CD4-positive, alpha-beta memory T cell (primary cell): Measurements from ENCODE around the gene GPN1. TPM values are rescaled to one million over a fixed set of nuclear protein-coding genes. Genes with fewer than 3 reads are reported as not detected.

Experiments used
- CTCF ChIA-PET: fragments of 350-600 bp; sonication (Branson Sonifier 250); formaldehyde crosslinking; loops from one replicate; lab custom pipeline; 2021; ENCODE audit warnings: inconsistent platforms; ENCODE audit not compliant: partially characterized antibody; lab: Charles Lee
- POLR2A ChIA-PET: fragments of 350-600 bp; sonication (Branson Sonifier 250); formaldehyde crosslinking; loops from one replicate; lab custom pipeline; 2021; ENCODE audit not compliant: partially characterized antibody; lab: Charles Lee
- DNase-seq, 5 donors: peaks; one replicate each; pipeline versions ENCODE4 v3.0.0 to v3.0.0-alpha.2; 2020 to 2022; ENCODE audit warnings: mixed read lengths in 1 of 5
- H3K27ac ChIP-seq: one replicate; pipeline ENCODE4 v1.7.0; 2013; ENCODE audit warnings: low read depth, low read length
- H3K27me3 ChIP-seq: 2 replicates; pipeline ENCODE4 v1.7.0; 2013; ENCODE audit warnings: mild to moderate bottlenecking, low read length, moderate library complexity; ENCODE audit not compliant: insufficient read depth
- H3K36me3 ChIP-seq: 2 replicates; pipeline ENCODE4 v1.7.0; 2013; ENCODE audit warnings: mild to moderate bottlenecking, low read length, moderate library complexity; ENCODE audit not compliant: insufficient read depth
- H3K4me1 ChIP-seq: 2 replicates; pipeline ENCODE4 v1.7.0; 2013; ENCODE audit warnings: mild to moderate bottlenecking, low read length, moderate library complexity; ENCODE audit not compliant: insufficient read depth
- H3K4me3 ChIP-seq, 2 donors: one replicate each; pipeline ENCODE4 v1.7.0; 2013; ENCODE audit warnings: low read length in 2 of 2, mild to moderate bottlenecking in 1 of 2
- H3K9me3 ChIP-seq, 2 donors: one replicate each; pipeline ENCODE4 v1.7.0; 2013; ENCODE audit warnings: low read length in 2 of 2, control low read depth in 1 of 2; ENCODE audit not compliant: control insufficient read depth in 1 of 2
- H3K27ac Mint-ChIP-seq, 7 donors: one replicate each; pipeline ENCODE4 v1.8.0; 2020 to 2021; ENCODE audit warnings: mixed read lengths in 7 of 7, mild to moderate bottlenecking in 6 of 7, inconsistent platforms in 3 of 7, moderate library complexity in 3 of 7
- H3K27me3 Mint-ChIP-seq, 2 donors: one replicate each; pipeline ENCODE4 v1.8.0; 2020 to 2021; ENCODE audit warnings: mixed read lengths in 2 of 2
- H3K36me3 Mint-ChIP-seq, 2 donors: one replicate each; pipeline ENCODE4 v1.8.0; 2020 to 2021; ENCODE audit warnings: mixed read lengths in 2 of 2, inconsistent platforms in 1 of 2, mild to moderate bottlenecking in 1 of 2
- H3K4me1 Mint-ChIP-seq, 4 donors: one replicate each; pipeline ENCODE4 v1.8.0; 2020 to 2021; ENCODE audit warnings: mixed read lengths in 4 of 4, mild to moderate bottlenecking in 1 of 4
- H3K4me3 Mint-ChIP-seq, 8 donors: one replicate each; pipeline ENCODE4 v1.8.0; 2020 to 2021; ENCODE audit warnings: mixed read lengths in 8 of 8, mild to moderate bottlenecking in 7 of 8, moderate library complexity in 6 of 8, inconsistent platforms in 3 of 8
- H3K9me3 Mint-ChIP-seq, 8 donors: one replicate each; pipeline ENCODE4 v1.8.0; 2020 to 2021; ENCODE audit warnings: mixed read lengths in 8 of 8, mild to moderate bottlenecking in 5 of 8, inconsistent platforms in 3 of 8, moderate library complexity in 1 of 8
- intact Hi-C: fragments of 100-400 bp; cut with micrococcal nuclease; formaldehyde crosslinking; loops from one replicate; pipeline ENCODE4 v1.15.1; 2023
- polyA plus RNA-seq, 2 donors: library from polyadenylated mRNA; unstranded; fragments of 300-500 nt; fragmentation: Illumina TruSeq; gene quantifications; one replicate each; pipeline ENCODE4 v1.2.3, GENCODE V29; 2021
- total RNA-seq, 2 experiments: library from RNA; stranded (reverse); gene quantifications; one replicate each; pipeline ENCODE4 v1.2.3, GENCODE V29; 2021

The GPN1 gene
- total and polyA plus RNA-seq, 4 experiments from 2014 or later: 28.9 to 99.5 (median 49.3) TPM

DNA sequence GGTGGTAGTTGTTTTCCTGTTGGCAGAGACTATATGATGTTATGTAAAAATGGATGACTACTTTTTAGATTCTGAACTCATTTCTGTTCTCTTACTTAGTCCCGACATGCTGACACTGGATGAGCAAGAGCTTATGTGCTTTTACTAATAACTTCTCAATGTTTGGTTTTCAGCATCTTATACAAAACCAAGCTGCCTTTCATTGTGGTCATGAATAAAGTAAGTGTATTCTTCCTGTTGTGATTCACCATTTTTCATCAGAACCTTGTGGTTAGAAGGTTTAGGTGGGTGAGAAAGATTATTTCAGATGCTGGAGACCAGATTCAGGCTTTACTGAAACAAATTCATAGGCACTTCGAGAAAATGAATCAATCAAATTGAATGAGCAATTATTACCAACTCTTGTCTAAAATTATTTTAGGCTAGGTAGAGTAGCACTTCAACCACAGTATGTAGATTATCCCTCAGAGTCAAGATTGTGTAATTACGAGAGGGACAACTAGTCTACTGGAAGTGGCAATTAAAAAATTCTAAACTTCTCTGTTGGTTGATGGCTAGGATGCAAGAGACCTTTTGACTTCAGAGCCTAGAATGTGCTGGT, 9.3 kb downstream of the GPN1 start:
- H3K9me3 ChIP-seq: no peaks in the 10 kb centered on the region
- H3K4me3 ChIP-seq: no peak overlapping the region
- no peak overlapping the region for H3K27ac ChIP-seq
- H3K4me3 Mint-ChIP-seq: peak overlapping the region in 1 of 8 donors; percentile 5
- H3K27me3 Mint-ChIP-seq: no peaks in the 10 kb centered on the region
- ChIA-PET CTCF (no interaction called here), POLR2A (interaction anchor here (1.4 kb wide), 1 partner anchor 10 kb away, joined by 4 read pairs; the partner anchor contains the start of genes CCDC121 and GPN1)
- H3K9me3 Mint-ChIP-seq: no peaks in the 10 kb centered on the region
- H3K36me3 Mint-ChIP-seq: peaks cover 51 to 74% of the 10 kb centered on the region in 2 donors
- H3K4me1 ChIP-seq: peaks cover 5% of the 10 kb centered on the region
- intact Hi-C loops: no loop called here
- H3K27ac Mint-ChIP-seq: peak overlapping the region in 6 of 7 donors; percentile 4 to 83 (median 66)
- H3K27me3 ChIP-seq: no peaks in the 10 kb centered on the region
- peaks cover 7 to 12% (median 11%) of the 10 kb centered on the region in 4 donors for H3K4me1 Mint-ChIP-seq
- H3K36me3 ChIP-seq: peaks cover 53% of the 10 kb centered on the region
- DNase-seq: no peak

- no peaks in the 10 kb centered on the region for H3K9me3 Mint-ChIP-seq
- no peak overlapping the region for H3K4me3 ChIP-seq
- no peak overlapping the region for H3K27ac Mint-ChIP-seq
- no peaks in the 10 kb centered on the region for H3K27me3 Mint-ChIP-seq
- ChIA-PET CTCF (no interaction called here), POLR2A (interaction anchor here (1.4 kb wide), 1 partner anchor 10 kb away, joined by 4 read pairs; the partner anchor contains the start of genes CCDC121 and GPN1)
- no peak for DNase-seq
- no peaks in the 10 kb centered on the region for H3K9me3 ChIP-seq
- H3K4me1 Mint-ChIP-seq: peaks cover 7 to 12% (median 11%) of the 10 kb centered on the region in 4 donors
- H3K27me3 ChIP-seq: no peaks in the 10 kb centered on the region
- peaks cover 5% of the 10 kb centered on the region for H3K4me1 ChIP-seq
- H3K36me3 Mint-ChIP-seq: peaks cover 50 to 73% of the 10 kb centered on the region in 2 donors
- H3K36me3 ChIP-seq: peaks cover 53% of the 10 kb centered on the region
- intact Hi-C loops: no loop called here
- H3K4me3 Mint-ChIP-seq: no peak overlapping the region
- no peak overlapping the region for H3K27ac ChIP-seq
Observed at GRCh38 chr2:27638709-27639108, 9.9 kb downstream of the GPN1 start.

DNA sequence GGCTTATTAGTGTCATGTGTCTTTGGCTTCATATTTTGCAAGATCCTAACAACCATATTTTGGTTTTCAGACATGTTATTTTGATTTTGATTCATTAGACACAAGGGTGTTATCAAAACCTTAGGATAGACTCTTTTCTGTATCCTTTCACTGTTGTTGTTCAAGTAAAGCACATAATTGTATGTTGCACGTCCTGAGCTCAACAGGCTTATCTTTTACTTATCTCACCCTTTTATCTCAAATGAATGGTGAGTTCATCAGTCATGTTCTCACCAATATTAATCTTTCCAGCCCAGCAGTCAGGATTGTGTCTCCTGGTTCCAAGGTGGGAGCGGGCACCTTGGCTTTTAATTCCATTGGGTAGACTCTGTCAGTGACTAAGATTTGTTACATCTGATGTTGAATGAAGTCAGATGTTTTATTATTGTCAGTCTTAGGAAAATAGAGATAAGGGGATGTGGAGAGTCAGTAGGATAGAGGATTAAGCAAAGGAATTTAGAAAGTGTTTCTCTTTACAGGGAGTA, 11.9 kb downstream of the GPN1 start:
- DNase-seq: no peak
- H3K9me3 ChIP-seq: no peaks in the 10 kb centered on the region
- H3K36me3 Mint-ChIP-seq: peaks cover 34 to 68% of the 10 kb centered on the region in 2 donors
- peaks cover 5% of the 10 kb centered on the region for H3K4me1 ChIP-seq
- peaks cover 5 to 10% (median 6%) of the 10 kb centered on the region in 4 donors for H3K4me1 Mint-ChIP-seq
- H3K4me3 Mint-ChIP-seq: no peak overlapping the region
- H3K4me3 ChIP-seq: no peak overlapping the region
- H3K36me3 ChIP-seq: peaks cover 44% of the 10 kb centered on the region
- intact Hi-C loops: no loop called here
- no peaks in the 10 kb centered on the region for H3K9me3 Mint-ChIP-seq
- H3K27me3 Mint-ChIP-seq: no peaks in the 10 kb centered on the region
- ChIA-PET CTCF (interaction anchor here (0.5 kb wide), 1 partner anchor 226 kb away, joined by 3 read pairs; no protein-coding TSS in a partner anchor), POLR2A (no interaction called here)
- no peak overlapping the region for H3K27ac ChIP-seq
- H3K27me3 ChIP-seq: no peaks in the 10 kb centered on the region
- H3K27ac Mint-ChIP-seq: peak overlapping the region in 2 of 7 donors; percentile 5 to 52

GRCh38 chr2:27645197-27645596, 16.3 kb downstream of the GPN1 start:
- H3K27ac Mint-ChIP-seq: peak overlapping the region in 1 of 7 donors; percentile 41
- ChIA-PET CTCF (no interaction called here), POLR2A (interaction anchor here (0.6 kb wide), 1 partner anchor 425 kb away, joined by 4 read pairs; no protein-coding TSS in a partner anchor)
- H3K4me1 ChIP-seq: no peaks in the 10 kb centered on the region
- intact Hi-C loops: no loop called here
- no peak overlapping the region for H3K4me3 ChIP-seq
- no peak overlapping the region for H3K4me3 Mint-ChIP-seq
- DNase-seq: no peak
- no peaks in the 10 kb centered on the region for H3K4me1 Mint-ChIP-seq
- H3K27me3 ChIP-seq: no peaks in the 10 kb centered on the region
- no peak overlapping the region for H3K27ac ChIP-seq
- H3K9me3 ChIP-seq: no peaks in the 10 kb centered on the region
- H3K27me3 Mint-ChIP-seq: no peaks in the 10 kb centered on the region
- H3K36me3 Mint-ChIP-seq: peaks cover 24 to 68% of the 10 kb centered on the region in 2 donors
- peaks cover 46% of the 10 kb centered on the region for H3K36me3 ChIP-seq
- H3K9me3 Mint-ChIP-seq: peaks cover 0 to 1% (median 0%) of the 10 kb centered on the region in 8 donors

DNA sequence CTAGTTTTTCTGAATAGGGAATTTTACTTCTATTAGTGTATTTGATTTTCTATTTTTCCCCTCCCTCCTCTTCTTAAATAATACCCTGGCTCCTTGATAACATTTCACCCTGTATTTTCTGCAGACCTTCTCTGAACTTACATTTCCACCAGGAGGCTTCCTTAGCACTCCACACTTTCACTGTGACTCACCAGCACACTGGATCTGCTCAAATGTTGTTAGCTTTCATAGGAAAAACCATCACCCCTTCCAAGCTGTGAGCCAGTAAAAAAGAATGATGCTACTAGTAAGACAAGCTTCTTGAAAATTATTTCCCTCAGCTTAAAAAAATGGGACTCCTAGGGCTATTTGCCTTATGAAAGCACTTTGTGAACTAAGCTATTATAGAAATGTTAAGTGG, 18.4 kb downstream of the GPN1 start:
- H3K27me3 Mint-ChIP-seq: no peaks in the 10 kb centered on the region
- no peaks in the 10 kb centered on the region for H3K27me3 ChIP-seq
- H3K4me1 ChIP-seq: no peaks in the 10 kb centered on the region
- H3K4me3 ChIP-seq: no peak overlapping the region
- peaks cover 47% of the 10 kb centered on the region for H3K36me3 ChIP-seq
- peaks cover 17 to 64% of the 10 kb centered on the region in 2 donors for H3K36me3 Mint-ChIP-seq
- H3K4me3 Mint-ChIP-seq: no peak overlapping the region
- DNase-seq: no peak
- intact Hi-C loops: no loop called here
- no peaks in the 10 kb centered on the region for H3K9me3 ChIP-seq
- ChIA-PET POLR2A (interaction anchor here (1.3 kb wide), 1 partner anchor 19 kb away, joined by 4 read pairs; the partner anchor contains the start of genes CCDC121 and GPN1), CTCF (interaction anchor here (1.6 kb wide), 2 partner anchors 34 to 36 kb away, joined by 5 to 7 read pairs; no protein-coding TSS in a partner anchor)
- no peaks in the 10 kb centered on the region for H3K4me1 Mint-ChIP-seq
- peaks cover 0 to 1% (median 0%) of the 10 kb centered on the region in 8 donors for H3K9me3 Mint-ChIP-seq
- no peak overlapping the region for H3K27ac ChIP-seq
- H3K27ac Mint-ChIP-seq: peak overlapping the region in 2 of 7 donors; percentile 2 to 55

DNA sequence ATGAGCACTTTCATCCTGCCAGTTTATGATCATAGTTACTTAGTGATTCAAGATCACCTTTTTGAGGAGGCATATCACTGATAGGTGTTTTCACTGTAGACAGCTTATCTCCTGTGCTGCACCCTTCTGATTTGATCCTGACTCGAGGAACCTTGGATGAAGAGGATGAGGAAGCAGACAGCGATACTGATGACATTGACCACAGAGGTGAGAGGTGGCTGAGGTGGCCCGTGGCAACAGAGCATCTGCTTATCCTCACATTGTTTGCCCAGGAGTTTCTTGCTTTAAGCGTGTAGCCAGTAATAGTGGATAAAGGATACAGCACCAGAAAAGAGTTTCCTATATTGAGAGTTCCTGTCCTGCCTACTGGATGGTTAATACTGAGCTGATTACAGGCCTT, 18.9 kb downstream of the GPN1 start:
- POLR2A ChIA-PET: no interaction called here
- peaks cover 21 to 66% of the 10 kb centered on the region in 2 donors for H3K36me3 Mint-ChIP-seq
- Histone ChIP-seq H3K4me1 (no peaks in the 10 kb centered on the region), H3K4me3 (no peak overlapping the region), H3K36me3 (peaks cover 51% of the 10 kb centered on the region), H3K27me3 (no peaks in the 10 kb centered on the region), H3K9me3 (no peaks in the 10 kb centered on the region), H3K27ac (no peak overlapping the region)
- H3K4me3 Mint-ChIP-seq: no peak overlapping the region
- H3K4me1 Mint-ChIP-seq: peaks cover 0 to 3% (median 0%) of the 10 kb centered on the region in 4 donors
- H3K9me3 Mint-ChIP-seq: peaks cover 0 to 1% (median 0%) of the 10 kb centered on the region in 8 donors
- H3K27me3 Mint-ChIP-seq: no peaks in the 10 kb centered on the region
- CTCF ChIA-PET: interaction anchor here (1.6 kb wide), 2 partner anchors 33 to 35 kb away, joined by 5 to 7 read pairs; no protein-coding TSS in a partner anchor
- peak overlapping the region in 1 of 7 donors; percentile 12 for H3K27ac Mint-ChIP-seq
- intact Hi-C loops: no loop called here
- no peak for DNase-seq

- no peaks in the 10 kb centered on the region for H3K4me1 ChIP-seq
- ChIA-PET POLR2A (interaction anchor here (1.0 kb wide), 2 partner anchors 12 to 34 kb away, joined by 4 to 5 read pairs; partner anchors contain the start of genes SLC4A1AP and SUPT7L), CTCF (no interaction called here)
- Mint-ChIP-seq H3K36me3 (peaks cover 39 to 80% of the 10 kb centered on the region in 2 donors), H3K27me3 (no peaks in the 10 kb centered on the region), H3K4me3 (no peak overlapping the region), H3K27ac (no peak overlapping the region), H3K9me3 (peaks cover 0 to 1% (median 0%) of the 10 kb centered on the region in 8 donors), H3K4me1 (peaks cover 0 to 6% (median 3%) of the 10 kb centered on the region in 4 donors)
- H3K4me3 ChIP-seq: no peak overlapping the region
- H3K9me3 ChIP-seq: no peaks in the 10 kb centered on the region
- no peaks in the 10 kb centered on the region for H3K27me3 ChIP-seq
- H3K36me3 ChIP-seq: peaks cover 71% of the 10 kb centered on the region
- intact Hi-C loops: no loop called here
- H3K27ac ChIP-seq: no peak overlapping the region
- DNase-seq: no peak
Observed at GRCh38 chr2:27651056-27651455, 22.2 kb downstream of the GPN1 start.
